HepG2 (cell line): ENCODE measurements around the gene SGTB. TPM values are rescaled to one million over a fixed set of nuclear protein-coding genes. Genes with fewer than 3 reads are reported as not detected.
A peak's percentile ranks its signal among the peaks of the same experiment; 100 is the strongest.

Experiments
- AKNA ChIP-seq: sonication (generic); formaldehyde crosslinking; IDR thresholded peaks from 2 replicates; pipeline ENCODE4 v1.4.0; 2020; ENCODE audit warnings: missing genetic modification reagents, borderline replicate concordance
- ARHGAP35 ChIP-seq: sonication (generic); formaldehyde crosslinking; IDR thresholded peaks from 2 replicates; pipeline ENCODE4 v1.9.0; 2022; ENCODE audit warnings: mild to moderate bottlenecking, inconsistent platforms, moderate library complexity, missing genetic modification reagents, borderline replicate concordance
- BORCS8-MEF2B ChIP-seq: sonication (generic); formaldehyde crosslinking; IDR thresholded peaks from 2 replicates; pipeline ENCODE4 v1.8.0; 2022; ENCODE audit warnings: mild to moderate bottlenecking, missing genetic modification reagents
- CREM ChIP-seq, 2 experiments: sonication (generic) in 1 of 2; formaldehyde crosslinking in 1 of 2; IDR thresholded peaks; 2 replicates each; pipeline versions ENCODE4 v1.4.0 to v1.6.1; 2016 to 2020; ENCODE audit warnings: antibody characterized with exemption in 1 of 2, mild to moderate bottlenecking in 1 of 2, missing genetic modification reagents in 1 of 2
- FOXA3 ChIP-seq: IDR thresholded peaks from 2 replicates; pipeline ENCODE4 v1.6.1; 2016; ENCODE audit warnings: missing genetic modification reagents, missing compliant biosample characterization
- FOXP1 ChIP-seq, 2 experiments: fragments of 450-650 bp in 1 of 2; IDR thresholded peaks; 2 replicates each; pipeline ENCODE4 v1.6.1; 2017 to 2018; ENCODE audit warnings: antibody characterized with exemption in 1 of 2
- ISL2 ChIP-seq: sonication (generic); formaldehyde crosslinking; IDR thresholded peaks from 2 replicates; pipeline ENCODE4 v1.5.0; 2020; ENCODE audit warnings: missing genetic modification reagents
- MED13 ChIP-seq: sonication (generic); formaldehyde crosslinking; IDR thresholded peaks from 2 replicates; pipeline ENCODE4 v1.5.0; 2020; ENCODE audit warnings: missing genetic modification reagents
- MEIS2 ChIP-seq: sonication (generic); formaldehyde crosslinking; IDR thresholded peaks from 2 replicates; pipeline ENCODE4 v1.9.0; 2021; ENCODE audit warnings: mild to moderate bottlenecking, missing genetic modification reagents
- MIXL1 ChIP-seq: IDR thresholded peaks from 2 replicates; pipeline ENCODE4 v1.6.1; 2016
- MXD4 ChIP-seq: IDR thresholded peaks from 2 replicates; pipeline ENCODE4 v1.6.1; 2016; ENCODE audit warnings: mild to moderate bottlenecking, missing biosample characterization, missing genetic modification reagents
- SP2 ChIP-seq: sonication (generic); formaldehyde crosslinking; IDR thresholded peaks from 2 replicates; pipeline ENCODE4 v1.5.1; 2020; ENCODE audit warnings: mild to moderate bottlenecking, missing genetic modification reagents
- TBX2 ChIP-seq: sonication (generic); formaldehyde crosslinking; IDR thresholded peaks from 2 replicates; pipeline ENCODE4 v1.5.0; 2020; ENCODE audit warnings: missing genetic modification reagents, mild to moderate bottlenecking, borderline replicate concordance
- TP53 ChIP-seq: sonication (generic); formaldehyde crosslinking; conservative IDR thresholded peaks from 2 replicates; pipeline ENCODE4 v1.4.0; 2020; ENCODE audit warnings: missing genetic modification reagents
- ZBTB42 ChIP-seq: sonication (generic); formaldehyde crosslinking; IDR thresholded peaks from 2 replicates; pipeline ENCODE4 v1.5.0; 2020; ENCODE audit warnings: mild to moderate bottlenecking, missing genetic modification reagents
- ZFP82 ChIP-seq: sonication (generic); formaldehyde crosslinking; IDR thresholded peaks from 2 replicates; pipeline ENCODE4 v1.5.1; 2020; ENCODE audit warnings: mild to moderate bottlenecking, missing genetic modification reagents, borderline replicate concordance
- ZMYM4 ChIP-seq: sonication (generic); formaldehyde crosslinking; IDR thresholded peaks from 2 replicates; pipeline ENCODE4 v1.8.1; 2023; ENCODE audit warnings: mild to moderate bottlenecking, missing genetic modification reagents
- ZNF138 ChIP-seq: sonication (generic); formaldehyde crosslinking; IDR thresholded peaks from 2 replicates; pipeline ENCODE4 v1.5.0; 2020; ENCODE audit warnings: mild to moderate bottlenecking, low read depth, missing genetic modification reagents
- ZNF282 ChIP-seq: fragments of 450-650 bp; IDR thresholded peaks from 2 replicates; pipeline ENCODE4 v1.6.1; 2018; ENCODE audit not compliant: partially characterized antibody
- ZNF33B ChIP-seq: sonication (generic); formaldehyde crosslinking; IDR thresholded peaks from 2 replicates; pipeline ENCODE4 v1.5.1; 2020; ENCODE audit warnings: mild to moderate bottlenecking, missing genetic modification reagents
- ZNF431 ChIP-seq: sonication (generic); formaldehyde crosslinking; IDR thresholded peaks from 2 replicates; pipeline ENCODE4 v1.9.0; 2022; ENCODE audit warnings: missing genetic modification reagents, low read depth, mild to moderate bottlenecking, borderline replicate concordance
- ZNF496 ChIP-seq: sonication (generic); formaldehyde crosslinking; IDR thresholded peaks from 2 replicates; pipeline ENCODE4 v1.8.1; 2023; ENCODE audit warnings: mild to moderate bottlenecking, moderate library complexity, missing genetic modification reagents; ENCODE audit not compliant: insufficient replicate concordance
- ZNF513 ChIP-seq: sonication (generic); formaldehyde crosslinking; conservative IDR thresholded peaks from 2 replicates; pipeline ENCODE4 v1.5.0; 2020; ENCODE audit warnings: missing genetic modification reagents
- ZNF558 ChIP-seq: sonication (generic); formaldehyde crosslinking; IDR thresholded peaks from 2 replicates; pipeline ENCODE4 v1.9.0; 2022; ENCODE audit warnings: mild to moderate bottlenecking, missing genetic modification reagents, borderline replicate concordance
- ZNF747 ChIP-seq: sonication (generic); formaldehyde crosslinking; IDR thresholded peaks from 2 replicates; pipeline ENCODE4 v1.8.1; 2023; ENCODE audit warnings: missing genetic modification reagents, mild to moderate bottlenecking, borderline replicate concordance
- ZSCAN21 ChIP-seq: sonication (generic); formaldehyde crosslinking; IDR thresholded peaks from 2 replicates; pipeline ENCODE4 v1.8.0; 2022; ENCODE audit warnings: mild to moderate bottlenecking, missing genetic modification reagents, moderate library complexity, borderline replicate concordance
- ZSCAN9 ChIP-seq: IDR thresholded peaks from 2 replicates; pipeline ENCODE4 v1.6.1; 2016; ENCODE audit warnings: borderline replicate concordance
- polyA plus RNA-seq, 8 experiments: library from polyadenylated mRNA; depleted of rRNA in 3 of 8; stranded (reverse) in 7 of 8; unstranded in 1 of 8; fragments of >200 nt; fragmentation: Illumina TruSeq in 4 of 8; extraction: Trizol in 4 of 8; gene quantifications; 2 replicates each; pipeline versions ENCODE4 v1.2.1 to v1.2.3, GENCODE V29; 2011 to 2016; ENCODE audit warnings: low read depth in 4 of 8, missing spikeins in 1 of 8, mixed read lengths in 1 of 8; ENCODE audit not compliant: insufficient read depth in 1 of 8
- total RNA-seq, 5 experiments: library from RNA; depleted of rRNA; stranded (reverse); fragments of >200 nt; fragmentation: Illumina TruSeq; extraction: Trizol; gene quantifications; 2 replicates each; pipeline ENCODE4 v1.2.3, GENCODE V29; 2016; ENCODE audit warnings: low read depth in 1 of 5

SGTB gene
- total and polyA plus RNA-seq, 2 of the 13 experiments (the other 11 are each of a cell fraction or from before 2014, with no cell fraction given), result 5.2 to 11.2 TPM

GRCh38 chr5:65651144-65651543 is 70.8 kb downstream of the SGTB start (continued):
- TF ChIP-seq AKNA (no peak), ZNF431 (CRISPR knock-in tag) (no peak), ZNF558 (CRISPR knock-in tag) (no peak), ISL2 (CRISPR knock-in tag) (0 out of 2 replicates have a peak, but pooled peaks have one; percentile 26), ZNF138 (CRISPR knock-in tag) (no peak), FOXA3 (CRISPR knock-in tag) (peak; percentile 89), MXD4 (CRISPR knock-in tag) (no peak), TP53 (no peak), SP2 (CRISPR knock-in tag) (no peak), TBX2 (CRISPR knock-in tag) (peak; percentile 25; the same call in 1 of the 2 replicates), MIXL1 (CRISPR knock-in tag) (0 out of 2 replicates have a peak, but pooled peaks have one; percentile 17), ZNF282 (no peak), ZNF496 (no peak), ZBTB42 (CRISPR knock-in tag) (no peak), ARHGAP35 (CRISPR knock-in tag) (no peak), ZFP82 (CRISPR knock-in tag) (no peak), MEIS2 (CRISPR knock-in tag) (peak; percentile 18; the same call in 1 of the 2 replicates), ZMYM4 (CRISPR knock-in tag) (peak; percentile 94), BORCS8-MEF2B (no peak), CREM (IDR thresholded peaks at IDR 0.05) (peak; percentile 34; the same call in 1 of the 2 replicates), CREM (CRISPR knock-in tag; IDR thresholded peaks at IDR 0.05) (no peak), MED13 (CRISPR knock-in tag) (no peak), ZSCAN21 (CRISPR knock-in tag) (no peak), FOXP1 (IDR thresholded peaks at IDR 0.05) (no peak), FOXP1 (CRISPR knock-in tag; IDR thresholded peaks at IDR 0.05) (peak; percentile 86), ZNF33B (no peak), ZNF513 (CRISPR knock-in tag) (no peak), ZSCAN9 (CRISPR knock-in tag) (no peak; the same call in 1 of the 2 replicates), ZNF747 (no peak)
